Measurements from ENCODE around the gene ACO1. TPM values are rescaled to one million over a fixed set of nuclear protein-coding genes. Genes with fewer than 3 reads are reported as not detected.
"Not testable (repeated sequence)": the region's sequence is repeated elsewhere in the genome, so short reads cannot be mapped to it uniquely, and the experiment has no call there.

Gene ACO1
- total and polyA plus RNA-seq, 12 donors = 11.3 to 130 (median 97.3) TPM

DNA sequence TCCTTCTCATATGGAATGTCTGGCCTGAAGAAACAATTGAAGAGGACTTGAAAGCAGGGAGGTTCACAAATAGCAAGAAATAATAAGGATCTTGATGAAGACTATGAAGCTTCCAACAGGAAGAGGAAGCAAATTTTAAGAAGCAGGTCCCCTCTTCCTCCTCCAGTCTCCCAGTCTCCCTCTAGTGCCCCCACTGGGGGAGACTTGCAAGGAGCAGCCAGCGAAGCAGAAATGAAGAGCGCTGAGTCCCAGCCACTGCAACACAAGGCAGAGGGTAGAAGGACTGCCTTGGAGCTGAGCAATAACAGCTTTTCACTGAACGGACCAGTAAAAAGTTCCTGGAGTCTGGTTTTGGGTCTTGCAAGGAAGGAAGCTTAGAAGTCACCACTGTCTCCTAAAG is 32.6 kb upstream of the ACO1 start:
- Histone ChIP-seq H3K4me3 (no peak overlapping the region), H3K27me3 (no peaks in the 10 kb centered on the region), H3K9me3 (replicated peaks in 1 of 3) (no peaks in the 10 kb centered on the region), H3K36me3 (replicated peaks in 1 of 2) (no peaks in the 10 kb centered on the region), H3K27ac (no peak overlapping the region), H3K4me1 (replicated peaks in 1 of 2) (no peaks in the 10 kb centered on the region)
- WGBS, 4 donors = 50 to 68% (median 57%) methylated on average over 3 of the region's 3 CpGs
- TF ChIP-seq POLR2A (IDR thresholded peaks at IDR 0.05) = no peak
- TF ChIP-seq, protein P1, sequence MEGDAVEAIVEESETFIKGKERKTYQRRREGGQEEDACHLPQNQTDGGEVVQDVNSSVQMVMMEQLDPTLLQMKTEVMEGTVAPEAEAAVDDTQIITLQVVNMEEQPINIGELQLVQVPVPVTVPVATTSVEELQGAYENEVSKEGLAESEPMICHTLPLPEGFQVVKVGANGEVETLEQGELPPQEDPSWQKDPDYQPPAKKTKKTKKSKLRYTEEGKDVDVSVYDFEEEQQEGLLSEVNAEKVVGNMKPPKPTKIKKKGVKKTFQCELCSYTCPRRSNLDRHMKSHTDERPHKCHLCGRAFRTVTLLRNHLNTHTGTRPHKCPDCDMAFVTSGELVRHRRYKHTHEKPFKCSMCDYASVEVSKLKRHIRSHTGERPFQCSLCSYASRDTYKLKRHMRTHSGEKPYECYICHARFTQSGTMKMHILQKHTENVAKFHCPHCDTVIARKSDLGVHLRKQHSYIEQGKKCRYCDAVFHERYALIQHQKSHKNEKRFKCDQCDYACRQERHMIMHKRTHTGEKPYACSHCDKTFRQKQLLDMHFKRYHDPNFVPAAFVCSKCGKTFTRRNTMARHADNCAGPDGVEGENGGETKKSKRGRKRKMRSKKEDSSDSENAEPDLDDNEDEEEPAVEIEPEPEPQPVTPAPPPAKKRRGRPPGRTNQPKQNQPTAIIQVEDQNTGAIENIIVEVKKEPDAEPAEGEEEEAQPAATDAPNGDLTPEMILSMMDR (IDR thresholded peaks at IDR 0.05) = no peak
- DNase-seq = no peak
- intact Hi-C loops (cut with DNase I) = no loop called here

DNA sequence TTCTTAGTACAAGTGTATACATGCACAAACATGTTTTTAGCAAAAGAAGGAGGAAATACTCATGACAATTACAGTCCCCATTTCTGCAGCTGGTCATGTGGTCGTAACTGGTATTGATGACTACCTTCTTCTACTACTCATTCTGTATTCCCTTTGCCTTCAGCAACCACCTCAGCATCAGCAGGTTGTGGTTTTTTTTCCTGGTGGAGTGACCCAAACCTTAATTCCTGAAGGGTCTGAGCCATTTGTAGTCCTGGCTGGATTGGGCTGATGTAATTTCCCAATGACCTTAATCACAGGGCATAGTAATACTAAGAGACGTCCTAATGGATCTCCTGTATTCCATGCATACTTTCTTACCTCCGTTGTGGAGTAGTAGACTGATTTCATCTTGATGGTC is 31.0 kb upstream of the ACO1 start:
- intact Hi-C loops (cut with DNase I); H3K27me3 ChIP-seq; H3K27ac ChIP-seq; H3K4me3 ChIP-seq; H3K9me3 ChIP-seq (replicated peaks in 1 of 3); H3K36me3 ChIP-seq (replicated peaks in 1 of 2); DNase-seq; H3K4me1 ChIP-seq (replicated peaks in 1 of 2): not testable (repeated sequence)
- 62 to 78% (median 66%) methylated on average over 3 of the region's 3 CpGs for WGBS, 4 donors

DNA sequence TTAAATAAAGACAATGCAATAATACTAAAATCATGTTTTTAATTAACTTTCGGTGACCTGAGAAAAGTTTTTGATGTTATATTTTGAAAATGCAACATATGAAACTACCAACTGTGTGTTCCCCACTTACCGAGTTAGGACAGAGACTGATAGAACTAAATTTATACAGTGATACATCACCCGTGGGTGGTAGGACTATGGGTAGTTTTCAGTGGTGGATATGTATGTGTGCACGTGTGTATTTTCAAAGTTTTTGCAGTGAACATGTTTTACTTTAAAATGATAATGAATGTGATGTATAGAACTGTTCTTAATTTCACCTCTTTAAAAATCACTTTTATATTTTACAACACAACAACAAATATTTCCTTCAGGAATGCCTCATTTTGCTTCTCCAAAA is 25.0 kb upstream of the ACO1 start:
- DNase-seq = no peak
- H3K4me3 ChIP-seq = no peak overlapping the region
- 60 to 68% (median 63%) methylated on average over 4 of the region's 4 CpGs for WGBS, 4 donors

DNA sequence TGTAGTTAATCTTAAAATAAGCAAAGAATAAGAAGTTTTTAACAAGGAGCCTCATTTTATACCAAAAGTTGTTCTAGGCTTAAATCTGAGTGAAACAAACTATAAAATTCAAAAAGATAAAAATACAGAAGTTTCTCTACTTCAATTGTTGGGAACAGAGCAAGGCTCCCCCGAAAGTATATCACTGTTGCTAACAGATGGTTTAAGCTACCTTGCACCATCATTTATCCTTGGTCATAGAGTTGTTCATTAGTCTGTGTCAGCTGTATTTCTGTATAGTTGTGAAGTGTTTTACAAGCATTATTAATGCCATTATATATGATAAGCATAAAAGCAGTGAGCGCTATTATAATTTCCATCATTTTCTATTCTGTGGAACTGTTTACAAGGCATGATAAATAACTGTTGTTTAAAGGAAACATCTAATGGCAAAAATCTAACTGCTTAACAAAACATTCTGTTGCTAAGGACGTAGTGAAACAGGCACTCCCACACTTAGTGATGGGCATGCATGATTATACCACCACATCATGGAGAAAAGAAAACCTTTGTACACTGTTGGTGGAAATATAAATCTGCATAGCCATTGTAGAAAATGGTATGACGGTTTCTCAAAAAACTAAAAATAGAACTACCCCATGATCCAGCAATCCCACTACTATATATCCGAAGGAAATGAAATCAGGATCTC is 23.3 kb upstream of the ACO1 start:
- TF ChIP-seq, protein P1 (IDR thresholded peaks at IDR 0.05) = no peak
- no peak for TF ChIP-seq POLR2A (IDR thresholded peaks at IDR 0.05)
- intact Hi-C loops (cut with DNase I) = no loop called here
- no peaks in the 10 kb centered on the region for H3K9me3 ChIP-seq (replicated peaks in 1 of 3)
- no peak overlapping the region for H3K4me3 ChIP-seq
- 69 to 79% (median 76%) methylated on average over 5 of the region's 5 CpGs for WGBS, 4 donors
- no peaks in the 10 kb centered on the region for H3K4me1 ChIP-seq (replicated peaks in 1 of 2)
- peaks cover 4% of the 10 kb centered on the region for H3K27me3 ChIP-seq
- no peaks in the 10 kb centered on the region for H3K36me3 ChIP-seq (replicated peaks in 1 of 2)
- no peak for DNase-seq
- H3K27ac ChIP-seq = no peak overlapping the region

More for the DNA sequence above, 25.0 kb upstream of the ACO1 start:
- TF ChIP-seq POLR2A (IDR thresholded peaks at IDR 0.05) = no peak
- TF ChIP-seq, protein P1 (IDR thresholded peaks at IDR 0.05) = no peak
- H3K27me3 ChIP-seq = peaks cover 4% of the 10 kb centered on the region
- H3K36me3 ChIP-seq (replicated peaks in 1 of 2) = no peaks in the 10 kb centered on the region
- H3K4me1 ChIP-seq (replicated peaks in 1 of 2) = no peaks in the 10 kb centered on the region
- no peaks in the 10 kb centered on the region for H3K9me3 ChIP-seq (replicated peaks in 1 of 3)
- intact Hi-C loops (cut with DNase I) = no loop called here
- H3K27ac ChIP-seq = no peak overlapping the region

DNA sequence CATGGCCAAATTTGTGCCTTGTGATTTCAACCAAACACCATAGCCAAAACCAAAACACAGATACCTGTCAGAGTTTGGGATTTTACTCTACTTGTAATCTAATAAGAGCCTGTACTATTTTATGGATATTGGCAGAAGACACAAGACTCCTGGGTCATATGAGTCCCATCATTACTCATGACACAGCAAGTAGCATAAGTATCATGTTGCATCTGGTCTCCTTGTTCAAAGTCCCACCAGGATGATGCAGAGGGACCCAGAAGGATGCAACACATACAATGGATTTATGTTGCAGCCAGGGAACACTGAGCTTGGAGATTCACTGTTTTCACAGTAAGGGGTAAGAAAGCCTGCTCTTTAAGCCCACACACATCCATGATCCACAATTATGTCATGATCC is 13.2 kb upstream of the ACO1 start:
- DNase-seq = no peak
- intact Hi-C loops (cut with DNase I) = no loop called here
- no peaks in the 10 kb centered on the region for H3K27me3 ChIP-seq
- TF ChIP-seq, protein P1 (IDR thresholded peaks at IDR 0.05) = no peak
- TF ChIP-seq POLR2A (IDR thresholded peaks at IDR 0.05) = no peak
- H3K4me1 ChIP-seq (replicated peaks in 1 of 2) = no peaks in the 10 kb centered on the region
- no peaks in the 10 kb centered on the region for H3K36me3 ChIP-seq (replicated peaks in 1 of 2)
- H3K4me3 ChIP-seq = no peak overlapping the region
- H3K9me3 ChIP-seq (replicated peaks in 1 of 3) = no peaks in the 10 kb centered on the region
- no peak overlapping the region for H3K27ac ChIP-seq

All from adrenal gland (tissue), 12 donors.